Keratinocyte (primary cell): ENCODE results near the gene HSPA1B. TPM values are rescaled to one million over a fixed set of nuclear protein-coding genes. Genes with fewer than 3 reads are reported as not detected.

Source experiments
- DNase-seq: peaks from one replicate; pipeline ENCODE4 v3.0.0-alpha.2; 2011; ENCODE audit warnings: low read depth, missing footprints, low spot score
- FAIRE-seq: peaks from 2 replicates; lab custom pipeline; 2011; peaks lifted over from hg19 to GRCh38; lab: Jason Lieb, UNC
- H2AFZ ChIP-seq: 2 replicates; pipeline ENCODE4 v1.6.0; 2012; ENCODE audit warnings: low read length, control low read depth, inconsistent platforms; ENCODE audit not compliant: control insufficient read depth
- H3K27ac ChIP-seq: 2 replicates; pipeline ENCODE4 v1.5.1; 2011; ENCODE audit warnings: low read length; ENCODE audit not compliant: control insufficient read depth, insufficient read depth
- H3K27me3 ChIP-seq: 3 replicates; pipeline ENCODE4 v1.6.0; 2011; ENCODE audit warnings: low read length; ENCODE audit not compliant: control insufficient read depth, insufficient read depth; ENCODE audit errors: extremely low read depth
- H3K36me3 ChIP-seq, 2 experiments: 2 replicates in 1 of 2; 3 replicates in 1 of 2; pipeline ENCODE4 v1.5.1; 2011; ENCODE audit warnings: low read length in 2 of 2, mild to moderate bottlenecking in 1 of 2; ENCODE audit not compliant: control insufficient read depth in 2 of 2, insufficient read depth in 2 of 2; ENCODE audit errors: extremely low read depth in 1 of 2
- H3K4me1 ChIP-seq: 3 replicates; pipeline ENCODE4 v1.5.1; 2011; ENCODE audit warnings: low read length; ENCODE audit not compliant: control insufficient read depth, insufficient read depth; ENCODE audit errors: extremely low read depth
- H3K4me2 ChIP-seq: 3 replicates; pipeline ENCODE4 v1.6.0; 2011; ENCODE audit warnings: low read depth, low read length; ENCODE audit not compliant: control insufficient read depth, insufficient read depth; ENCODE audit errors: extremely low read depth
- H3K4me3 ChIP-seq, 3 experiments: fragments of 200-600 bp in 1 of 3; sonication (generic) in 1 of 3; 2 replicates in 2 of 3; 3 replicates in 1 of 3; pipeline ENCODE4 v1.5.1; 2011 to 2016; ENCODE audit warnings: low read length in 3 of 3, mild to moderate bottlenecking in 3 of 3, control low read depth in 2 of 3, inconsistent platforms in 1 of 3, low read depth in 1 of 3, mixed read lengths in 1 of 3, mixed run types in 1 of 3, moderate library complexity in 1 of 3; ENCODE audit not compliant: control insufficient read depth in 2 of 3, insufficient read depth in 2 of 3; ENCODE audit errors: extremely low read depth in 1 of 3
- H3K79me2 ChIP-seq: 2 replicates; pipeline ENCODE4 v1.6.0; 2012; ENCODE audit warnings: low read length; ENCODE audit not compliant: control insufficient read depth, insufficient read depth
- H3K9ac ChIP-seq: 3 replicates; pipeline ENCODE4 v1.6.0; 2011; ENCODE audit warnings: low read length; ENCODE audit not compliant: control insufficient read depth, insufficient read depth; ENCODE audit errors: extremely low read depth
- H3K9me1 ChIP-seq: 3 replicates; pipeline ENCODE4 v1.6.0; 2011; ENCODE audit warnings: low read length; ENCODE audit not compliant: control insufficient read depth, insufficient read depth; ENCODE audit errors: extremely low read depth
- H3K9me3 ChIP-seq: 2 replicates; pipeline ENCODE4 v1.5.1; 2012; ENCODE audit warnings: low read depth, low read length; ENCODE audit not compliant: control insufficient read depth
- H4K20me1 ChIP-seq: 3 replicates; pipeline ENCODE4 v1.6.0; 2011; ENCODE audit warnings: low read length; ENCODE audit not compliant: control insufficient read depth, insufficient read depth; ENCODE audit errors: extremely low read depth
- CTCF ChIP-seq, 3 experiments: IDR thresholded peaks in 1 of 3; conservative IDR thresholded peaks in 1 of 3; optimal IDR thresholded peaks in 1 of 3; 2 replicates in 2 of 3; 3 replicates in 1 of 3; pipeline versions ENCODE3 to v1.5.1; 2011; ENCODE audit warnings: low read length in 3 of 3, mild to moderate bottlenecking in 3 of 3, moderate library complexity in 2 of 3, control low read depth in 1 of 3, inconsistent platforms in 1 of 3; ENCODE audit not compliant: insufficient read depth in 2 of 3; ENCODE audit errors: extremely low read depth in 1 of 3
- EZH2 ChIP-seq: IDR thresholded peaks from one replicate; pipeline ENCODE4 v1.6.1; 2012; ENCODE audit warnings: inconsistent platforms, mild to moderate bottlenecking, low read length, moderate library complexity
- dilution Hi-C: fragments of 300-500 bp; cut with MboI; formaldehyde crosslinking; loops from one replicate; pipeline ENCODE4 v1.7.0; 2020; ENCODE audit warnings: low sequenced_read_pairs; ENCODE audit not compliant: extremely low pct_ligation_motif_present
- polyA plus RNA-seq, 5 experiments: library from polyadenylated mRNA; depleted of rRNA in 3 of 5; stranded (reverse) in 3 of 5; stranded (forward) in 1 of 5; unstranded in 1 of 5; fragments of >200 nt; gene quantifications; 1 replicate in 1 of 5; 2 replicates in 3 of 5; 3 replicates in 1 of 5; pipeline versions ENCODE4 v1.2.1 to v1.2.3, GENCODE V29; 2011 to 2012; ENCODE audit warnings: missing spikeins in 2 of 5, low read depth in 1 of 5, low replicate concordance in 1 of 5

HSPA1B gene
- polyA plus RNA-seq, 1 donor (not counting 4 experiments of a cell fraction or from before 2014, with no cell fraction given), result 48.1 TPM

GRCh38 chr6:31860349-31860748, 32.8 kb downstream of the HSPA1B start:
- dilution Hi-C loops, result no loop called here
- H3K79me2 ChIP-seq, result peaks cover 5% of the 10 kb centered on the region
- H3K9me3 ChIP-seq, result no peaks in the 10 kb centered on the region
- DNase-seq, result no peak
- no peak overlapping the region for H3K4me2 ChIP-seq
- H3K4me1 ChIP-seq, result peaks cover 12% of the 10 kb centered on the region
- no peak overlapping the region for H2AFZ ChIP-seq
- H3K36me3 ChIP-seq, result peaks cover 15 to 16% of the 10 kb centered on the region in 2 experiments
- H3K4me3 ChIP-seq, result no peak overlapping the region
- no peak overlapping the region for H3K27ac ChIP-seq
- no peaks in the 10 kb centered on the region for H3K27me3 ChIP-seq
- no peak overlapping the region for H3K9ac ChIP-seq
- no peaks in the 10 kb centered on the region for H4K20me1 ChIP-seq
- FAIRE-seq, result no peak
- TF ChIP-seq EZH2 (no peak), CTCF (optimal IDR thresholded peaks at IDR 0.05 in 1 of 3, IDR thresholded peaks at IDR 0.05 in 1 of 3, conservative IDR thresholded peaks at IDR 0.05 in 1 of 3; ENCODE audit: extremely low read depth in 1 of 3, insufficient read depth in 2 of 3, low read length in 3 of 3) (no peak)
- H3K9me1 ChIP-seq, result no peaks in the 10 kb centered on the region

GRCh38 chr6:31861150-31861549, 33.6 kb downstream of the HSPA1B start:
- no peak overlapping the region for H3K4me2 ChIP-seq
- no peaks in the 10 kb centered on the region for H4K20me1 ChIP-seq
- FAIRE-seq (no peak), DNase-seq (no peak)
- no peak overlapping the region for H2AFZ ChIP-seq
- H3K9ac ChIP-seq, result no peak overlapping the region
- peaks cover 12% of the 10 kb centered on the region for H3K4me1 ChIP-seq
- dilution Hi-C loops, result no loop called here
- H3K9me3 ChIP-seq, result no peaks in the 10 kb centered on the region
- H3K27me3 ChIP-seq, result no peaks in the 10 kb centered on the region
- no peak overlapping the region for H3K27ac ChIP-seq
- H3K79me2 ChIP-seq, result peaks cover 5% of the 10 kb centered on the region
- no peak overlapping the region for H3K4me3 ChIP-seq
- no peaks in the 10 kb centered on the region for H3K9me1 ChIP-seq
- TF ChIP-seq CTCF (optimal IDR thresholded peaks at IDR 0.05 in 1 of 3, IDR thresholded peaks at IDR 0.05 in 1 of 3, conservative IDR thresholded peaks at IDR 0.05 in 1 of 3; ENCODE audit: extremely low read depth in 1 of 3, insufficient read depth in 2 of 3, low read length in 3 of 3) (no peak), EZH2 (no peak)
- H3K36me3 ChIP-seq, result peaks cover 14 to 15% of the 10 kb centered on the region in 2 experiments
